ENCODE measurements around the gene EVPL. TPM values are rescaled to one million over a fixed set of nuclear protein-coding genes. Genes with fewer than 3 reads are reported as not detected.

Gene EVPL
- polyA plus RNA-seq, 1 donor (not counting 4 experiments of a cell fraction or from before 2014, with no cell fraction given): 7.6 TPM

- Histone ChIP-seq H3K4me2 (ENCODE audit: control insufficient read depth, extremely low read depth, insufficient read depth, low read depth, low read length) (no peak overlapping the region), H3K27ac (ENCODE audit: control insufficient read depth, insufficient read depth, low read length) (no peak overlapping the region), H3K36me3 (ENCODE audit: control insufficient read depth in 2 of 2, extremely low read depth in 1 of 2, insufficient read depth in 2 of 2, low read length in 2 of 2) (peaks cover 32 to 38% of the 10 kb centered on the region in 2 experiments), H3K4me3 (ENCODE audit: control insufficient read depth in 2 of 3, extremely low read depth in 1 of 3, insufficient read depth in 2 of 3, low read depth in 1 of 3, low read length in 3 of 3) (no peak overlapping the region), H3K4me1 (ENCODE audit: control insufficient read depth, extremely low read depth, insufficient read depth, low read length) (no peaks in the 10 kb centered on the region), H3K9ac (ENCODE audit: control insufficient read depth, extremely low read depth, insufficient read depth, low read length) (no peak overlapping the region), H2AFZ (ENCODE audit: control insufficient read depth, low read length) (no peak overlapping the region), H3K79me2 (ENCODE audit: control insufficient read depth, insufficient read depth, low read length) (no peaks in the 10 kb centered on the region), H3K9me1 (ENCODE audit: control insufficient read depth, extremely low read depth, insufficient read depth, low read length) (no peaks in the 10 kb centered on the region), H3K9me3 (ENCODE audit: control insufficient read depth, low read depth, low read length) (no peaks in the 10 kb centered on the region), H3K27me3 (ENCODE audit: control insufficient read depth, extremely low read depth, insufficient read depth, low read length) (no peaks in the 10 kb centered on the region), H4K20me1 (ENCODE audit: control insufficient read depth, extremely low read depth, insufficient read depth, low read length) (peaks cover 5% of the 10 kb centered on the region)
- DNase-seq (ENCODE audit: low read depth, low spot score) (no peak), FAIRE-seq (no peak)
- no peak for TF ChIP-seq EZH2 (IDR thresholded peaks at IDR 0.05; ENCODE audit: low read length)
- TF ChIP-seq, protein P1, sequence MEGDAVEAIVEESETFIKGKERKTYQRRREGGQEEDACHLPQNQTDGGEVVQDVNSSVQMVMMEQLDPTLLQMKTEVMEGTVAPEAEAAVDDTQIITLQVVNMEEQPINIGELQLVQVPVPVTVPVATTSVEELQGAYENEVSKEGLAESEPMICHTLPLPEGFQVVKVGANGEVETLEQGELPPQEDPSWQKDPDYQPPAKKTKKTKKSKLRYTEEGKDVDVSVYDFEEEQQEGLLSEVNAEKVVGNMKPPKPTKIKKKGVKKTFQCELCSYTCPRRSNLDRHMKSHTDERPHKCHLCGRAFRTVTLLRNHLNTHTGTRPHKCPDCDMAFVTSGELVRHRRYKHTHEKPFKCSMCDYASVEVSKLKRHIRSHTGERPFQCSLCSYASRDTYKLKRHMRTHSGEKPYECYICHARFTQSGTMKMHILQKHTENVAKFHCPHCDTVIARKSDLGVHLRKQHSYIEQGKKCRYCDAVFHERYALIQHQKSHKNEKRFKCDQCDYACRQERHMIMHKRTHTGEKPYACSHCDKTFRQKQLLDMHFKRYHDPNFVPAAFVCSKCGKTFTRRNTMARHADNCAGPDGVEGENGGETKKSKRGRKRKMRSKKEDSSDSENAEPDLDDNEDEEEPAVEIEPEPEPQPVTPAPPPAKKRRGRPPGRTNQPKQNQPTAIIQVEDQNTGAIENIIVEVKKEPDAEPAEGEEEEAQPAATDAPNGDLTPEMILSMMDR (optimal IDR thresholded peaks at IDR 0.05 in 1 of 3, IDR thresholded peaks at IDR 0.05 in 1 of 3, conservative IDR thresholded peaks at IDR 0.05 in 1 of 3; ENCODE audit: extremely low read depth in 1 of 3, insufficient read depth in 2 of 3, low read length in 3 of 3): no peak
- dilution Hi-C loops (cut with MboI; ENCODE audit: extremely low pct_ligation_motif_present, low sequenced_read_pairs): no loop called here
Measured at GRCh38 chr17:76011951-76012350, 15.2 kb downstream of the EVPL start.

DNA sequence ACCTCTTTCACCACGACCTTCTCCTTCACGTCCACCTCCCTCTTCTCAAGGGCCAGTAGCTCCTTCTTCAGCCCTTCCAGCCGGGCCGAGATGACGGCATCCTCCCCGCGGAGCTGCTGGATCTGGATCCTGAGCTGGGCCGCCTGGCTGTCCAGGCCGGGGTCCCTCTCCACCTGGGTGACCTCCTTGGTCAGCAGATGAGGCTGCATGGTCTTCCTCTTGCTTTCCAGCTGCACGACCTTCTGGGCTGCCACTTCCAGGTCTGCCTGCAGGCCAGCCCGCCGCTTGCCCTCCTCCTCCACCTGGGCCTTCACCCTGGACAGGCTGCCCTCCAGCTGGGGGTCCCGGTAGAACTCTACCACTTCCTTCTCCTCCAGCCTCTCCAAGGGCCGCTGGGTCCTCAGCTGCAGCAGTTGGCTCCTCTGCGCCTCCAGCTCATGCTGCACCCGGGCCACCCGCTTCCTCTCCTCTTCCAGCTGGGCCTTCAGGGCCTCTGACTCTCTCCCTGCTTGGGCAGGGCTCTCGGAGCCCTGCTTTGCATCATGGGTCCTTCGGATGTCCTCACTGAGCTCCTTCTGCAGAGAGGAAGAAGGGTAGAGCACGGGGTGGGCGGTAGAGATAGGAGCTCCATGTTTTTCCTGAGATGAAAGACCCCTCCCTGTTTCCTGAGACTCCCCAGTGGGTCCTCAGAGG is 17.0 kb downstream of the EVPL start:
- Histone ChIP-seq H3K79me2 (ENCODE audit: control insufficient read depth, insufficient read depth, low read length) (no peaks in the 10 kb centered on the region), H3K27me3 (ENCODE audit: control insufficient read depth, extremely low read depth, insufficient read depth, low read length) (no peaks in the 10 kb centered on the region), H3K9ac (ENCODE audit: control insufficient read depth, extremely low read depth, insufficient read depth, low read length) (no peak overlapping the region), H3K4me2 (ENCODE audit: control insufficient read depth, extremely low read depth, insufficient read depth, low read depth, low read length) (no peak overlapping the region), H3K4me1 (ENCODE audit: control insufficient read depth, extremely low read depth, insufficient read depth, low read length) (no peaks in the 10 kb centered on the region), H3K4me3 (ENCODE audit: control insufficient read depth in 2 of 3, extremely low read depth in 1 of 3, insufficient read depth in 2 of 3, low read depth in 1 of 3, low read length in 3 of 3) (no peak overlapping the region), H3K9me1 (ENCODE audit: control insufficient read depth, extremely low read depth, insufficient read depth, low read length) (no peaks in the 10 kb centered on the region), H3K36me3 (ENCODE audit: control insufficient read depth in 2 of 2, extremely low read depth in 1 of 2, insufficient read depth in 2 of 2, low read length in 2 of 2) (peaks cover 32 to 44% of the 10 kb centered on the region in 2 experiments), H2AFZ (ENCODE audit: control insufficient read depth, low read length) (no peak overlapping the region), H4K20me1 (ENCODE audit: control insufficient read depth, extremely low read depth, insufficient read depth, low read length) (peaks cover 5% of the 10 kb centered on the region), H3K9me3 (ENCODE audit: control insufficient read depth, low read depth, low read length) (no peaks in the 10 kb centered on the region), H3K27ac (ENCODE audit: control insufficient read depth, insufficient read depth, low read length) (no peak overlapping the region)
- TF ChIP-seq, protein P1 (optimal IDR thresholded peaks at IDR 0.05 in 1 of 3, IDR thresholded peaks at IDR 0.05 in 1 of 3, conservative IDR thresholded peaks at IDR 0.05 in 1 of 3; ENCODE audit: extremely low read depth in 1 of 3, insufficient read depth in 2 of 3, low read length in 3 of 3): no peak
- TF ChIP-seq EZH2 (IDR thresholded peaks at IDR 0.05; ENCODE audit: low read length): no peak
- dilution Hi-C loops (cut with MboI; ENCODE audit: extremely low pct_ligation_motif_present, low sequenced_read_pairs): no loop called here
- DNase-seq (ENCODE audit: low read depth, low spot score): no peak
- no peak for FAIRE-seq
